Mucosa of rectum (tissue), 2 donors: ENCODE measurements around the gene DENND2A.
"Not testable (repeated sequence)": the region's sequence is repeated elsewhere in the genome, so short reads cannot be mapped to it uniquely, and the experiment has no call there.

ENCODE experiments used
- H3K27ac ChIP-seq, 2 donors: one replicate each; pipeline ENCODE4 v1.7.0; 2013; ENCODE audit warnings: inconsistent platforms in 2 of 2, low read depth in 2 of 2, low read length in 2 of 2
- H3K27me3 ChIP-seq, 2 donors: one replicate each; pipeline ENCODE4 v1.7.0; 2013; ENCODE audit warnings: low read length in 2 of 2; ENCODE audit not compliant: control insufficient read depth in 2 of 2, insufficient read depth in 2 of 2
- H3K36me3 ChIP-seq, 2 donors: one replicate each; pipeline ENCODE4 v1.7.0; 2013; ENCODE audit warnings: low read length in 2 of 2; ENCODE audit not compliant: control insufficient read depth in 2 of 2, insufficient read depth in 2 of 2
- H3K4me1 ChIP-seq, 2 donors: one replicate each; pipeline ENCODE4 v1.7.0; 2013; ENCODE audit warnings: low read length in 2 of 2, mild to moderate bottlenecking in 1 of 2; ENCODE audit not compliant: control insufficient read depth in 2 of 2, insufficient read depth in 2 of 2
- H3K4me3 ChIP-seq, 2 donors: one replicate each; pipeline ENCODE4 v1.7.0; 2013; ENCODE audit warnings: low read length in 2 of 2
- H3K9ac ChIP-seq, 2 donors: one replicate each; pipeline ENCODE4 v1.7.0; 2013; ENCODE audit warnings: low read length in 2 of 2, low read depth in 1 of 2, mild to moderate bottlenecking in 1 of 2
- H3K9me3 ChIP-seq, 2 donors: one replicate each; pipeline ENCODE4 v1.7.0; 2013; ENCODE audit warnings: low read length in 2 of 2; ENCODE audit not compliant: control insufficient read depth in 2 of 2
- donor health status: healthy.
- donor health status: Normal muscosa, but diverticular disease.

Gene DENND2A

GRCh38 chr7:140680886-140681285 is 40.3 kb upstream of the DENND2A start:
- Histone ChIP-seq H3K27ac (no peak overlapping the region), H3K36me3 (peaks cover 27 to 40% of the 10 kb centered on the region in 2 donors), H3K27me3 (no peaks in the 10 kb centered on the region)

GRCh38 chr7:140679186-140679585 is 38.6 kb upstream of the DENND2A start:
- Histone ChIP-seq H3K4me1 (peaks cover 11 to 17% of the 10 kb centered on the region in 2 donors), H3K9ac (no peak overlapping the region), H3K27ac (no peak overlapping the region), H3K27me3 (no peaks in the 10 kb centered on the region), H3K4me3 (no peak overlapping the region), H3K9me3 (no peaks in the 10 kb centered on the region), H3K36me3 (peaks cover 25 to 37% of the 10 kb centered on the region in 2 donors)

More at GRCh38 chr7:140680886-140681285, 40.3 kb upstream of the DENND2A start:
- no peak overlapping the region for H3K4me3 ChIP-seq
- peaks cover 0 to 1% of the 10 kb centered on the region in 2 donors for H3K4me1 ChIP-seq
- no peak overlapping the region for H3K9ac ChIP-seq
- no peaks in the 10 kb centered on the region for H3K9me3 ChIP-seq

- Histone ChIP-seq H3K27me3 (no peaks in the 10 kb centered on the region), H3K27ac (no peak overlapping the region), H3K4me1 (peaks cover 13 to 22% of the 10 kb centered on the region in 2 donors), H3K9me3 (no peaks in the 10 kb centered on the region), H3K4me3 (no peak overlapping the region), H3K36me3 (peaks cover 25 to 33% of the 10 kb centered on the region in 2 donors), H3K9ac (no peak overlapping the region)
Measured at GRCh38 chr7:140678816-140679130, 38.2 kb upstream of the DENND2A start.

- Histone ChIP-seq H3K27ac (no peak overlapping the region), H3K27me3 (no peaks in the 10 kb centered on the region), H3K9me3 (no peaks in the 10 kb centered on the region), H3K9ac (no peak overlapping the region), H3K4me3 (no peak overlapping the region), H3K4me1 (peaks cover 16 to 23% of the 10 kb centered on the region in 2 donors), H3K36me3 (peaks cover 23 to 29% of the 10 kb centered on the region in 2 donors)
Measured at GRCh38 chr7:140678081-140678815, 37.6 kb upstream of the DENND2A start.

GRCh38 chr7:140677496-140677895 is 36.9 kb upstream of the DENND2A start:
- no peak overlapping the region for H3K9ac ChIP-seq
- H3K4me1 ChIP-seq = peaks cover 16 to 23% of the 10 kb centered on the region in 2 donors
- no peaks in the 10 kb centered on the region for H3K27me3 ChIP-seq
- H3K36me3 ChIP-seq = peaks cover 21 to 29% of the 10 kb centered on the region in 2 donors
- H3K27ac ChIP-seq = no peak overlapping the region
- H3K4me3 ChIP-seq = no peak overlapping the region
- H3K9me3 ChIP-seq = no peaks in the 10 kb centered on the region

- not testable (repeated sequence) for H3K27me3 ChIP-seq, H3K4me3 ChIP-seq, H3K9me3 ChIP-seq, H3K27ac ChIP-seq, H3K9ac ChIP-seq
- Histone ChIP-seq H3K4me1 (peaks cover 21 to 28% of the 10 kb centered on the region in 2 donors), H3K36me3 (peaks cover 19 to 26% of the 10 kb centered on the region in 2 donors)
Measured at GRCh38 chr7:140676956-140677355, 36.3 kb upstream of the DENND2A start.

GRCh38 chr7:140676306-140676705 is 35.7 kb upstream of the DENND2A start:
- H3K9me3 ChIP-seq = no peaks in the 10 kb centered on the region
- H3K36me3 ChIP-seq = peaks cover 16 to 22% of the 10 kb centered on the region in 2 donors
- H3K9ac ChIP-seq = no peak overlapping the region
- H3K4me3 ChIP-seq = no peak overlapping the region
- H3K27me3 ChIP-seq = no peaks in the 10 kb centered on the region
- no peak overlapping the region for H3K27ac ChIP-seq
- peaks cover 21 to 28% of the 10 kb centered on the region in 2 donors for H3K4me1 ChIP-seq

- Histone ChIP-seq H3K36me3 (peaks cover 12 to 18% of the 10 kb centered on the region in 2 donors), H3K9me3 (no peaks in the 10 kb centered on the region), H3K27ac (no peak overlapping the region), H3K4me3 (no peak overlapping the region), H3K9ac (no peak overlapping the region), H3K4me1 (peaks cover 21 to 28% of the 10 kb centered on the region in 2 donors), H3K27me3 (no peaks in the 10 kb centered on the region)
Measured at GRCh38 chr7:140675726-140676125, 35.1 kb upstream of the DENND2A start.

- Histone ChIP-seq H3K9me3 (no peaks in the 10 kb centered on the region), H3K27ac (no peak overlapping the region)
Measured at GRCh38 chr7:140674899-140675701, 34.5 kb upstream of the DENND2A start.

GRCh38 chr7:140674356-140674800 is 33.8 kb upstream of the DENND2A start:
- H3K36me3 ChIP-seq = peaks cover 11 to 14% of the 10 kb centered on the region in 2 donors
- H3K4me3 ChIP-seq = peak overlapping the region; percentile 76 to 80
- H3K9me3 ChIP-seq = no peaks in the 10 kb centered on the region
- no peaks in the 10 kb centered on the region for H3K27me3 ChIP-seq
- peak overlapping the region; percentile 90 to 96 for H3K9ac ChIP-seq
- peaks cover 21 to 28% of the 10 kb centered on the region in 2 donors for H3K4me1 ChIP-seq
- peak overlapping the region; percentile 87 to 89 for H3K27ac ChIP-seq

More at GRCh38 chr7:140674899-140675701, 34.5 kb upstream of the DENND2A start:
- no peaks in the 10 kb centered on the region for H3K27me3 ChIP-seq
- peak overlapping the region in 1 of 2 donors; percentile 80 for H3K4me3 ChIP-seq
- H3K36me3 ChIP-seq = peaks cover 11 to 14% of the 10 kb centered on the region in 2 donors
- peaks cover 21 to 28% of the 10 kb centered on the region in 2 donors for H3K4me1 ChIP-seq
- no peak overlapping the region for H3K9ac ChIP-seq
